ENCODE measurements around the gene RHOT1. TPM values are rescaled to one million over a fixed set of nuclear protein-coding genes. Genes with fewer than 3 reads are reported as not detected.

RHOT1 gene
- total RNA-seq, 1 experiment from 2014 or later, result 23.0 TPM

DNA sequence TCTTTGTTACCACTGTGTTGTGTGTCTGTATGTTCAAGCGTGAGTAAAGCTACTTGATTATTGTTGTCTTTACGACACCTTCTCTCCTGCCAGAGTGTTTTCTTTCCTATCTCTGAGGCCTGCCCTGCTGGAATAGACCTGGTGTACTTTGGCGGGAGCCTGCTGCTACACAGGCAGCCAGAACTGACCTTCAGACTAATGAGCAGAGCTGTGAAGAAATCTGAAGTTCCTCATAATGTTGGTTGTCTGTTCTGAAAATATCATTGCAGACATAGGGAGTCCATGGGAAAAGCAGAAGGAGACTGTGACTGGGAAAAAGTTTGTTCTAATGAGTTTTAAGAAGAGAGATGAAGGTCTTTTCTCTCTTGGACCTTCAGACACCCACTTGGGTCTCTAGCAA lies 9.8 kb downstream of the RHOT1 start:
- no peak for DNase-seq
- Mint-ChIP-seq H3K27ac (ENCODE audit: unreplicated experiment) (no peak overlapping the region), H3K9me3 (ENCODE audit: low read depth, unreplicated experiment) (no peaks in the 10 kb centered on the region), H3K4me3 (ENCODE audit: low read depth, unreplicated experiment) (no peak overlapping the region), H3K4me1 (ENCODE audit: low read depth, unreplicated experiment) (no peaks in the 10 kb centered on the region), H3K27me3 (ENCODE audit: unreplicated experiment) (no peaks in the 10 kb centered on the region), H3K36me3 (ENCODE audit: insufficient read depth, unreplicated experiment) (peaks cover 11% of the 10 kb centered on the region)
- CTCF ChIA-PET, result no interaction called here
- intact Hi-C loops (cut with micrococcal nuclease; ENCODE audit: unreplicated experiment), result no loop called here
- no peak for TF ChIP-seq CTCF (IDR thresholded peaks at IDR 0.05; ENCODE audit: unreplicated experiment)
- no TSS peak for BruUV-seq (replicated peaks)

- no peak overlapping the region for H3K4me3 Mint-ChIP-seq (ENCODE audit: low read depth, unreplicated experiment)
- H3K36me3 Mint-ChIP-seq (ENCODE audit: insufficient read depth, unreplicated experiment), result peaks cover 23% of the 10 kb centered on the region
- no peak for DNase-seq
- H3K27me3 Mint-ChIP-seq (ENCODE audit: unreplicated experiment), result no peaks in the 10 kb centered on the region
- CTCF ChIA-PET, result no interaction called here
- no peak for TF ChIP-seq CTCF (IDR thresholded peaks at IDR 0.05; ENCODE audit: unreplicated experiment)
- H3K4me1 Mint-ChIP-seq (ENCODE audit: low read depth, unreplicated experiment), result peaks cover 2% of the 10 kb centered on the region
- H3K27ac Mint-ChIP-seq (ENCODE audit: unreplicated experiment), result no peak overlapping the region
- intact Hi-C loops (cut with micrococcal nuclease; ENCODE audit: unreplicated experiment), result no loop called here
- BruUV-seq (replicated peaks), result no TSS peak
- H3K9me3 Mint-ChIP-seq (ENCODE audit: low read depth, unreplicated experiment), result no peaks in the 10 kb centered on the region
These were observed 13.6 kb downstream of the RHOT1 start for GRCh38 chr17:32155896-32156295.

- no TSS peak for BruUV-seq (replicated peaks)
- Mint-ChIP-seq H3K27me3 (ENCODE audit: unreplicated experiment) (no peaks in the 10 kb centered on the region), H3K4me1 (ENCODE audit: low read depth, unreplicated experiment) (peaks cover 9% of the 10 kb centered on the region), H3K9me3 (ENCODE audit: low read depth, unreplicated experiment) (peaks cover 1% of the 10 kb centered on the region), H3K36me3 (ENCODE audit: insufficient read depth, unreplicated experiment) (peaks cover 26% of the 10 kb centered on the region), H3K27ac (ENCODE audit: unreplicated experiment) (no peak overlapping the region), H3K4me3 (ENCODE audit: low read depth, unreplicated experiment) (no peak overlapping the region)
- intact Hi-C loops (cut with micrococcal nuclease; ENCODE audit: unreplicated experiment), result no loop called here
- CTCF ChIA-PET, result no interaction called here
- DNase-seq, result no peak
- no peak for TF ChIP-seq CTCF (IDR thresholded peaks at IDR 0.05; ENCODE audit: unreplicated experiment)
These were observed 14.4 kb downstream of the RHOT1 start for GRCh38 chr17:32156656-32157055.

GRCh38 chr17:32157225-32157624 lies 14.9 kb downstream of the RHOT1 start:
- intact Hi-C loops (cut with micrococcal nuclease; ENCODE audit: unreplicated experiment), result no loop called here
- no TSS peak for BruUV-seq (replicated peaks)
- no peak overlapping the region for H3K4me3 Mint-ChIP-seq (ENCODE audit: low read depth, unreplicated experiment)
- no peak for DNase-seq
- no peaks in the 10 kb centered on the region for H3K27me3 Mint-ChIP-seq (ENCODE audit: unreplicated experiment)
- peaks cover 26% of the 10 kb centered on the region for H3K36me3 Mint-ChIP-seq (ENCODE audit: insufficient read depth, unreplicated experiment)
- CTCF ChIA-PET, result no interaction called here
- H3K4me1 Mint-ChIP-seq (ENCODE audit: low read depth, unreplicated experiment), result peaks cover 15% of the 10 kb centered on the region
- no peak overlapping the region for H3K27ac Mint-ChIP-seq (ENCODE audit: unreplicated experiment)
- H3K9me3 Mint-ChIP-seq (ENCODE audit: low read depth, unreplicated experiment), result peaks cover 2% of the 10 kb centered on the region
- TF ChIP-seq CTCF (IDR thresholded peaks at IDR 0.05; ENCODE audit: unreplicated experiment), result no peak
